Measurements from ENCODE around the gene MT1E. TPM values are rescaled to one million over a fixed set of nuclear protein-coding genes. Genes with fewer than 3 reads are reported as not detected.

Gene MT1E
- total RNA-seq, 1 donor from 2014 or later = not detected

- H3K4me3 Mint-ChIP-seq = no peak overlapping the region
- no peaks in the 10 kb centered on the region for H3K9me3 Mint-ChIP-seq
- DNase-seq (ENCODE audit: low spot score in 2 of 2, unreplicated experiment in 2 of 2) = no peak
- H3K27ac Mint-ChIP-seq = no peak overlapping the region
- H3K36me3 Mint-ChIP-seq = no peaks in the 10 kb centered on the region
- no peak for TF ChIP-seq CTCF (IDR thresholded peaks at IDR 0.05; ENCODE audit: unreplicated experiment)
- peaks cover 18% of the 10 kb centered on the region for H3K4me1 Mint-ChIP-seq
- H3K27me3 Mint-ChIP-seq (ENCODE audit: low read depth) = peaks cover 74% of the 10 kb centered on the region
Observed at GRCh38 chr16:56623637-56624036, 1.9 kb upstream of the MT1E start.

GRCh38 chr16:56625943-56626654, 518 bp downstream of the MT1E start:
- H3K36me3 Mint-ChIP-seq = no peaks in the 10 kb centered on the region
- peak overlapping the region; percentile 57 for H3K4me3 Mint-ChIP-seq
- peaks cover 18% of the 10 kb centered on the region for H3K4me1 Mint-ChIP-seq
- no peak for DNase-seq (ENCODE audit: low spot score in 2 of 2, unreplicated experiment in 2 of 2)
- no peaks in the 10 kb centered on the region for H3K9me3 Mint-ChIP-seq
- H3K27me3 Mint-ChIP-seq (ENCODE audit: low read depth) = peaks cover 78% of the 10 kb centered on the region
- no peak overlapping the region for H3K27ac Mint-ChIP-seq
- no peak for TF ChIP-seq CTCF (IDR thresholded peaks at IDR 0.05; ENCODE audit: unreplicated experiment)

GRCh38 chr16:56626685-56627084, 1.1 kb downstream of the MT1E start:
- no peaks in the 10 kb centered on the region for H3K9me3 Mint-ChIP-seq
- no peak for TF ChIP-seq CTCF (IDR thresholded peaks at IDR 0.05; ENCODE audit: unreplicated experiment)
- no peak overlapping the region for H3K4me3 Mint-ChIP-seq
- no peak overlapping the region for H3K27ac Mint-ChIP-seq
- DNase-seq (ENCODE audit: low spot score in 2 of 2, unreplicated experiment in 2 of 2) = no peak
- H3K4me1 Mint-ChIP-seq = peaks cover 15% of the 10 kb centered on the region
- peaks cover 81% of the 10 kb centered on the region for H3K27me3 Mint-ChIP-seq (ENCODE audit: low read depth)
- H3K36me3 Mint-ChIP-seq = no peaks in the 10 kb centered on the region

- TF ChIP-seq CTCF (IDR thresholded peaks at IDR 0.05; ENCODE audit: unreplicated experiment) = no peak
- Mint-ChIP-seq H3K9me3 (no peaks in the 10 kb centered on the region), H3K27ac (no peak overlapping the region), H3K27me3 (ENCODE audit: low read depth) (peaks cover 87% of the 10 kb centered on the region), H3K4me3 (no peak overlapping the region), H3K36me3 (no peaks in the 10 kb centered on the region), H3K4me1 (peaks cover 19% of the 10 kb centered on the region)
- DNase-seq (ENCODE audit: low spot score in 2 of 2, unreplicated experiment in 2 of 2) = no peak
Observed at GRCh38 chr16:56628486-56629350, 3.1 kb downstream of the MT1E start.

GRCh38 chr16:56629531-56629930, 4.0 kb downstream of the MT1E start:
- Mint-ChIP-seq H3K4me1 (peaks cover 19% of the 10 kb centered on the region), H3K36me3 (no peaks in the 10 kb centered on the region), H3K27me3 (ENCODE audit: low read depth) (peaks cover 90% of the 10 kb centered on the region), H3K27ac (no peak overlapping the region), H3K4me3 (no peak overlapping the region), H3K9me3 (no peaks in the 10 kb centered on the region)
- no peak for TF ChIP-seq CTCF (IDR thresholded peaks at IDR 0.05; ENCODE audit: unreplicated experiment)
- DNase-seq (ENCODE audit: low spot score in 2 of 2, unreplicated experiment in 2 of 2) = no peak
